K562 (cell line): ENCODE measurements around the gene CRB2. TPM values are rescaled to one million over a fixed set of nuclear protein-coding genes. Genes with fewer than 3 reads are reported as not detected.

Experiments
- ATAC-seq: fragments of 200-7000 bp; cut with Tn5 transposase; 3 replicates; pipeline ENCODE4 v1.9.1; 2020; ENCODE audit warnings: moderate library complexity
- BruUV-seq: library from RNA; stranded (reverse); fragments of 400-500 nt; replicated peaks from 2 replicates; lab custom pipeline; 2021; lab: Mats Ljungman, UMichigan
- CTCF ChIA-PET: fragments of 300-600 bp; formaldehyde crosslinking; extraction: SDS; loops from one replicate; lab custom pipeline; 2021; ENCODE audit warnings: low intra/inter-chr PET ratio; lab: Yijun Ruan, JAX
- POLR2A ChIA-PET: fragments of 300-600, 350-650 bp; sonication (Branson Sonifier 250); formaldehyde crosslinking; extraction: SDS; loops from one replicate; lab custom pipeline; 2021; ENCODE audit warnings: antibody characterized with exemption, inconsistent platforms; lab: Yijun Ruan, JAX
- DNase-seq, 4 experiments: peaks; one replicate each; pipeline versions ENCODE4 v3.0.0 to v3.0.0-alpha.2; 2011 to 2018; ENCODE audit warnings: low spot score in 3 of 4, mixed read lengths in 3 of 4; ENCODE audit errors: extremely low read depth in 1 of 4
- FAIRE-seq: peaks from 2 replicates; lab custom pipeline; 2011; peaks lifted over from hg19 to GRCh38; lab: Jason Lieb, UNC
- H2AFZ ChIP-seq: 2 replicates; pipeline ENCODE4 v1.6.0; 2011; ENCODE audit warnings: low read depth, low read length, control low read depth, inconsistent platforms
- H3K27ac ChIP-seq: fragments of 200-600 bp; 3 replicates; pipeline ENCODE4 v1.8.0; 2011; ENCODE audit warnings: low read depth, mild to moderate bottlenecking, control low read depth, inconsistent platforms, low read length, moderate library complexity, mixed read lengths; ENCODE audit errors: extremely low read depth
- H3K27me3 ChIP-seq, 2 experiments: fragments of 300-600 bp in 1 of 2; 2 replicates in 1 of 2; 3 replicates in 1 of 2; pipeline versions ENCODE4 v1.6.0 to v1.8.0; 2011; ENCODE audit warnings: inconsistent platforms in 2 of 2, low read length in 2 of 2, mild to moderate bottlenecking in 1 of 2, mixed read lengths in 1 of 2, moderate library complexity in 1 of 2; ENCODE audit not compliant: control insufficient read depth in 2 of 2, insufficient read depth in 2 of 2
- H3K36me3 ChIP-seq: fragments of 300-600 bp; 3 replicates; pipeline ENCODE4 v1.8.0; 2011; ENCODE audit warnings: mild to moderate bottlenecking, low read length, inconsistent platforms; ENCODE audit not compliant: control insufficient read depth, insufficient read depth
- H3K4me1 ChIP-seq, 2 experiments: fragments of 200-600 bp in 1 of 2; replicated peaks in 1 of 2; 2 replicates in 1 of 2; 3 replicates in 1 of 2; pipeline versions ENCODE4 v1.5.1 to v1.8.0; 2011; ENCODE audit warnings: inconsistent platforms in 2 of 2, low read length in 2 of 2, mild to moderate bottlenecking in 1 of 2, mixed read lengths in 1 of 2, moderate library complexity in 1 of 2; ENCODE audit not compliant: control insufficient read depth in 2 of 2, insufficient read depth in 2 of 2
- H3K4me2 ChIP-seq: 2 replicates; pipeline ENCODE4 v1.6.1; 2011; ENCODE audit warnings: low read length, control low read depth, inconsistent platforms, mixed read lengths; ENCODE audit not compliant: insufficient read depth
- H3K4me3 ChIP-seq: fragments of 200-600 bp; sonication (generic), shearing (Covaris generic); 2 replicates; pipeline ENCODE4 v1.5.1; 2016; ENCODE audit warnings: control low read depth, inconsistent platforms
- H3K79me2 ChIP-seq: fragments of 200-600 bp; 3 replicates; pipeline ENCODE4 v1.8.0; 2011; ENCODE audit warnings: low read length, inconsistent platforms; ENCODE audit not compliant: control insufficient read depth, insufficient read depth
- H3K9ac ChIP-seq, 2 experiments: 2 replicates each; pipeline versions ENCODE4 v1.6.0 to v1.6.1; 2011; ENCODE audit warnings: low read depth in 2 of 2, low read length in 2 of 2, control low read depth in 1 of 2, inconsistent platforms in 1 of 2, mild to moderate bottlenecking in 1 of 2, mixed read lengths in 1 of 2; ENCODE audit not compliant: insufficient read depth in 1 of 2
- H3K9me1 ChIP-seq: one replicate; pipeline ENCODE4 v1.6.0; 2011; ENCODE audit warnings: inconsistent platforms, mild to moderate bottlenecking, low read length, moderate library complexity; ENCODE audit not compliant: control insufficient read depth, insufficient read depth
- H3K9me3 ChIP-seq: replicated peaks from 2 replicates; pipeline ENCODE4 v1.5.1; 2011; ENCODE audit warnings: low read depth, low read length, inconsistent platforms; ENCODE audit not compliant: control insufficient read depth, insufficient read depth
- H4K20me1 ChIP-seq: replicated peaks from 2 replicates; pipeline ENCODE4 v1.6.1; 2011; ENCODE audit warnings: low read length, inconsistent platforms, mixed read lengths; ENCODE audit not compliant: control insufficient read depth, insufficient read depth
- CC2D1A ChIP-seq: fragments of 450-650 bp; IDR thresholded peaks from 2 replicates; pipeline ENCODE4 v1.6.1; 2017; ENCODE audit warnings: mild to moderate bottlenecking
- CHD2 ChIP-seq: IDR thresholded peaks from 2 replicates; pipeline ENCODE4 v1.6.1; 2011; ENCODE audit warnings: low read depth, low read length
- ETV6 ChIP-seq, 3 experiments: fragments of 150-350 bp in 1 of 3; sonication (generic) in 1 of 3; formaldehyde crosslinking in 1 of 3; IDR thresholded peaks; 2 replicates each; pipeline versions ENCODE4 v1.6.1 to v1.8.0; 2014 to 2022; ENCODE audit warnings: borderline replicate concordance in 2 of 3, low read depth in 2 of 3, antibody characterized with exemption in 1 of 3, low read length in 1 of 3, mild to moderate bottlenecking in 1 of 3, missing genetic modification reagents in 1 of 3
- GABPA ChIP-seq: fragments of 200-800 bp; sonication (Bioruptor generic); conservative IDR thresholded peaks from 2 replicates; pipeline ENCODE4 v1.6.1; 2016; ENCODE audit warnings: low read depth, missing genetic modification characterization, missing compliant biosample characterization
- SIX5 ChIP-seq, 2 experiments: IDR thresholded peaks; 2 replicates each; pipeline ENCODE4 v1.6.1; 2011; ENCODE audit warnings: low read length in 2 of 2, borderline replicate concordance in 1 of 2, low read depth in 1 of 2, mild to moderate bottlenecking in 1 of 2, moderate library complexity in 1 of 2; ENCODE audit not compliant: insufficient read depth in 1 of 2
- STAT5B ChIP-seq: fragments of 250-450 bp; sonication (Bioruptor Pico); IDR thresholded peaks from 2 replicates; pipeline ENCODE4 v1.8.0; 2021; ENCODE audit warnings: mild to moderate bottlenecking, inconsistent platforms
- TEAD4 ChIP-seq, 2 experiments: sonication (generic) in 1 of 2; formaldehyde crosslinking in 1 of 2; IDR thresholded peaks; 2 replicates each; pipeline versions ENCODE4 v1.6.1 to v1.8.0; 2012 to 2022; ENCODE audit warnings: borderline replicate concordance in 1 of 2, inconsistent platforms in 1 of 2, low read length in 1 of 2, mild to moderate bottlenecking in 1 of 2, missing genetic modification reagents in 1 of 2
- XRCC3 ChIP-seq: fragments of 450-650 bp; IDR thresholded peaks from 2 replicates; pipeline ENCODE4 v1.6.1; 2017; ENCODE audit warnings: mild to moderate bottlenecking, moderate library complexity
- YY1 ChIP-seq, 3 experiments: IDR thresholded peaks; 2 replicates each; pipeline ENCODE4 v1.6.1; 2011; ENCODE audit warnings: low read length in 2 of 3, mild to moderate bottlenecking in 2 of 3, moderate library complexity in 2 of 3, borderline replicate concordance in 1 of 3, control low read depth in 1 of 3, low read depth in 1 of 3; ENCODE audit not compliant: insufficient read depth in 3 of 3, insufficient replicate concordance in 2 of 3, control insufficient read depth in 1 of 3, insufficient read length in 1 of 3; ENCODE audit errors: extremely low read depth in 1 of 3
- ZBTB5 ChIP-seq: fragments of 450-650 bp; IDR thresholded peaks from 2 replicates; pipeline ENCODE4 v1.6.1; 2017; ENCODE audit warnings: antibody characterized with exemption
- ZC3H8 ChIP-seq: fragments of 450-650 bp; IDR thresholded peaks from 2 replicates; pipeline ENCODE4 v1.6.1; 2017
- ZNF232 ChIP-seq: sonication (generic); formaldehyde crosslinking; IDR thresholded peaks from 2 replicates; pipeline ENCODE4 v1.8.0; 2022; ENCODE audit warnings: mild to moderate bottlenecking, missing genetic modification reagents
- ZNF644 ChIP-seq: fragments of 200-800 bp; sonication (Bioruptor generic); IDR thresholded peaks from 2 replicates; pipeline ENCODE4 v1.6.1; 2016; ENCODE audit warnings: low read depth, missing genetic modification characterization, missing compliant biosample characterization
- ZNF699 ChIP-seq: fragments of 250-450 bp; sonication (Bioruptor Pico); IDR thresholded peaks from 2 replicates; pipeline ENCODE4 v1.8.0; 2021; ENCODE audit warnings: mild to moderate bottlenecking, moderate library complexity; ENCODE audit not compliant: insufficient replicate concordance
- WGBS: fragments of 100-300 bp; shearing (Covaris generic); methylation state at CpG from one replicate; pipeline ENCODE4 v1.1.6; 2016; ENCODE audit warnings: low coverage, mixed read lengths; ENCODE audit not compliant: insufficient coverage; ENCODE audit errors: missing lambda C conversion rate; 5-methylcytosine and 5-hydroxymethylcytosine counted together
- in situ Hi-C: fragments of 300-500 bp; cut with MboI; formaldehyde crosslinking; loops from 4 replicates; pipeline ENCODE4 v1.15.0; 2018; ENCODE audit warnings: inconsistent platforms, mixed read lengths
- intact Hi-C: fragments of 100-400 bp; cut with micrococcal nuclease; formaldehyde crosslinking; loops from 2 replicates; pipeline ENCODE4 v1.14.2; 2022
- polyA plus RNA-seq, 8 experiments: library from polyadenylated mRNA; depleted of rRNA in 4 of 8; stranded (reverse) in 5 of 8; unstranded in 3 of 8; fragments of >200 nt; fragmentation: Nextera tagmentation in 2 of 8; fragmentation: Illumina TruSeq in 1 of 8; extraction: Ambion mirVana in 2 of 8; extraction: Trizol in 1 of 8; gene quantifications; 2 replicates each; pipeline versions ENCODE4 v1.2.1 to v1.2.3, GENCODE V29; 2011 to 2014; ENCODE audit warnings: inconsistent platforms in 1 of 8, missing spikeins in 1 of 8
- total RNA-seq, 7 experiments: library from RNA; depleted of rRNA in 6 of 7; stranded (reverse); fragments of >200 nt in 6 of 7; fragmentation: Illumina TruSeq in 2 of 7; extraction: Trizol in 2 of 7; gene quantifications; 2 replicates each; pipeline versions ENCODE4 v1.2.1 to v1.2.3, GENCODE V29; 2011 to 2021; ENCODE audit warnings: low replicate concordance in 1 of 7
- TF ChIP-seq, protein P1 (sequence below): sonication (generic); formaldehyde crosslinking; IDR thresholded peaks from 2 replicates; pipeline ENCODE4 v1.8.1; 2023; ENCODE audit warnings: mild to moderate bottlenecking, missing genetic modification reagents

Gene CRB2
- total and polyA plus RNA-seq, 9 of the 15 experiments (the other 6 are each of a cell fraction or from before 2014, with no cell fraction given), result 0.13 to 1.2 (median 0.25) TPM; not detected in 2

DNA sequence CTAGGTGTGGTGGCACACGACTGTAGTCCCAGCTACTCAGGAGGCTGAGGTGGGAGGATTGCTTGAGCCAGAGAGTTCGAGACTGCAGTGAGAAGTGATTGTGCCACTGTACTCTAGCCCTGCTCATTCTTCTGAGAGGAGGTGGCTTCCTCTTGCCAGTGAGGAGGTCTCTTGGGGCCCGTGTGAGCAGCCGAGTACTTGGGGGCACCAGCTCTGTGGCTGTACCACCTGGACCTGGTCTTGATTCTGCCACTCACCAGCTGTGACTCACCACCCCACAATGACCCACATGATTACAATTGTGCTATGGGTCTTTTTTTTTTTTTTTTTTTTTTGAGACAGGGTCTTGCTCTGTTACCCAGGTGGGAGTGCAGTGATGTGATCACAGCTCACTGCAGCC, 18.0 kb upstream of the CRB2 start:
- BruUV-seq, result no TSS peak
- CTCF ChIA-PET, result no interaction called here
- POLR2A ChIA-PET, result interaction anchor here (0.7 to 1.5 kb wide), 2 partner anchors 55 to 77 kb away, joined by 3 to 4 read pairs; no protein-coding TSS in a partner anchor
- no peak overlapping the region for H3K4me3 ChIP-seq
- H3K27me3 ChIP-seq, result no peaks in the 10 kb centered on the region
- WGBS, result 67% methylated on average over 4 of the region's 4 CpGs
- in situ Hi-C loops, result no loop called here
- H4K20me1 ChIP-seq, result no peaks in the 10 kb centered on the region
- H3K9me3 ChIP-seq, result no peaks in the 10 kb centered on the region
- intact Hi-C loops, result no loop called here
- TF ChIP-seq ZNF644 (tag) (no peak), ZNF699 (CRISPR knock-in tag) (no peak), STAT5B (CRISPR knock-in tag) (no peak), ZC3H8 (no peak), GABPA (no peak), CC2D1A (no peak), CHD2 (no peak), TEAD4 (IDR thresholded peaks at IDR 0.05; ENCODE audit: low read length) (no peak), TEAD4 (CRISPR knock-in tag; IDR thresholded peaks at IDR 0.05; ENCODE audit: borderline replicate concordance) (no peak), ETV6 (IDR thresholded peaks at IDR 0.05; ENCODE audit: borderline replicate concordance in 1 of 2, low read depth in 2 of 2, low read length in 1 of 2) (no peak), ETV6 (CRISPR knock-in tag; IDR thresholded peaks at IDR 0.05; ENCODE audit: borderline replicate concordance) (no peak), ZBTB5 (no peak), YY1 (IDR thresholded peaks at IDR 0.05; ENCODE audit: borderline replicate concordance in 1 of 3, control insufficient read depth in 1 of 3, extremely low read depth in 1 of 3, insufficient read depth in 3 of 3, insufficient read length in 1 of 3, insufficient replicate concordance in 2 of 3, low read depth in 1 of 3, low read length in 2 of 3) (no peak), ZNF232 (CRISPR knock-in tag) (no peak), XRCC3 (no peak), SIX5 (IDR thresholded peaks at IDR 0.05; ENCODE audit: borderline replicate concordance in 1 of 2, insufficient read depth in 1 of 2, low read depth in 1 of 2, low read length in 2 of 2) (no peak)
- TF ChIP-seq, protein P1, sequence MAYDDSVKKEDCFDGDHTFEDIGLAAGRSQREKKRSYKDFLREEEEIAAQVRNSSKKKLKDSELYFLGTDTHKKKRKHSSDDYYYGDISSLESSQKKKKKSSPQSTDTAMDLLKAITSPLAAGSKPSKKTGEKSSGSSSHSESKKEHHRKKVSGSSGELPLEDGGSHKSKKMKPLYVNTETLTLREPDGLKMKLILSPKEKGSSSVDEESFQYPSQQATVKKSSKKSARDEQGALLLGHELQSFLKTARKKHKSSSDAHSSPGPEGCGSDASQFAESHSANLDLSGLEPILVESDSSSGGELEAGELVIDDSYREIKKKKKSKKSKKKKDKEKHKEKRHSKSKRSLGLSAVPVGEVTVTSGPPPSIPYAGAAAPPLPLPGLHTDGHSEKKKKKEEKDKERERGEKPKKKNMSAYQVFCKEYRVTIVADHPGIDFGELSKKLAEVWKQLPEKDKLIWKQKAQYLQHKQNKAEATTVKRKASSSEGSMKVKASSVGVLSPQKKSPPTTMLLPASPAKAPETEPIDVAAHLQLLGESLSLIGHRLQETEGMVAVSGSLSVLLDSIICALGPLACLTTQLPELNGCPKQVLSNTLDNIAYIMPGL (CRISPR knock-in tag), result no peak
- peaks cover 40 to 49% of the 10 kb centered on the region in 2 experiments for H3K4me1 ChIP-seq
- H2AFZ ChIP-seq, result peak overlapping the region; percentile 98; the same call in 1 of the 2 replicates
- H3K79me2 ChIP-seq, result no peaks in the 10 kb centered on the region
- H3K27ac ChIP-seq, result no peak overlapping the region
- no peaks in the 10 kb centered on the region for H3K36me3 ChIP-seq
- no peak for DNase-seq
- no peak overlapping the region for H3K4me2 ChIP-seq
- FAIRE-seq, result no peak
- H3K9me1 ChIP-seq, result no peaks in the 10 kb centered on the region
- ATAC-seq, result no peak
- peak overlapping the region in 1 of 2 experiments; percentile 70; a peak in 1 of 4 replicates for H3K9ac ChIP-seq
